NCI-H345 (cell line): ENCODE results near the gene SMIM21.

ENCODE experiments used
- DNase-seq: peaks from one replicate; lab custom pipeline; 2025; lab: John Stamatoyannopoulos, UW

Gene SMIM21

GRCh38 chr18:75427603-75428002 lies at the start of gene SMIM21:
TSS of gene SMIM21 (minus strand) at chr18:75427703. CDS start at chr18:75427563, 140 bp downstream.
- no peak for DNase-seq

- no peak for DNase-seq
Observed at GRCh38 chr18:75475228-75475627, 47.7 kb upstream of the SMIM21 start.

- no peak for DNase-seq
Observed at GRCh38 chr18:75474332-75474731, 46.8 kb upstream of the SMIM21 start.

GRCh38 chr18:75473316-75473715 lies 45.8 kb upstream of the SMIM21 start:
- no peak for DNase-seq

GRCh38 chr18:75472906-75473305 lies 45.4 kb upstream of the SMIM21 start:
- no peak for DNase-seq

GRCh38 chr18:75472396-75472795 lies 44.9 kb upstream of the SMIM21 start:
- DNase-seq = no peak

GRCh38 chr18:75471850-75472249 lies 44.3 kb upstream of the SMIM21 start:
- DNase-seq = no peak

- DNase-seq = no peak
Observed at GRCh38 chr18:75467851-75468250, 40.3 kb upstream of the SMIM21 start.

GRCh38 chr18:75467281-75467795 lies 39.8 kb upstream of the SMIM21 start:
- DNase-seq = no peak

- DNase-seq = no peak
Observed at GRCh38 chr18:75464356-75464755, 36.9 kb upstream of the SMIM21 start.

- DNase-seq = no peak
Observed at GRCh38 chr18:75462178-75462832, 34.8 kb upstream of the SMIM21 start.

GRCh38 chr18:75456199-75456631 lies 28.7 kb upstream of the SMIM21 start:
- no peak for DNase-seq

- DNase-seq = no peak
Observed at GRCh38 chr18:75455249-75456198, 28.0 kb upstream of the SMIM21 start.

GRCh38 chr18:75454022-75454795 lies 26.7 kb upstream of the SMIM21 start:
- no peak for DNase-seq

GRCh38 chr18:75450906-75451305 lies 23.4 kb upstream of the SMIM21 start:
- DNase-seq = no peak

- no peak for DNase-seq
Observed at GRCh38 chr18:75441896-75442295, 14.4 kb upstream of the SMIM21 start.

- peak; percentile 18 for DNase-seq
Observed at GRCh38 chr18:75439348-75439747, 11.8 kb upstream of the SMIM21 start.

- DNase-seq = no peak
Observed at GRCh38 chr18:75438891-75439290, 11.4 kb upstream of the SMIM21 start.

GRCh38 chr18:75437979-75438378 lies 10.5 kb upstream of the SMIM21 start:
- no peak for DNase-seq

- DNase-seq = no peak
Observed at GRCh38 chr18:75433098-75433497, 5.6 kb upstream of the SMIM21 start.

GRCh38 chr18:75429975-75430374 lies 2.5 kb upstream of the SMIM21 start:
- no peak for DNase-seq

- no peak for DNase-seq
Observed at GRCh38 chr18:75428490-75428889, 987 bp upstream of the SMIM21 start.
